A673 (cell line): ENCODE data around the gene TOP2A. TPM values are rescaled to one million over a fixed set of nuclear protein-coding genes. Genes with fewer than 3 reads are reported as not detected.

Experiments
- BruUV-seq: library from RNA; stranded (reverse); fragments of 400-500 nt; replicated peaks from 2 replicates; lab custom pipeline; 2021; lab: Mats Ljungman, UMichigan
- CTCF ChIA-PET: fragments of 300-600 bp; sonication (Branson Sonifier 250); formaldehyde crosslinking; loops from one replicate; lab custom pipeline; 2022; ENCODE audit warnings: antibody characterized with exemption; lab: Charles Lee
- POLR2A ChIA-PET: fragments of 300-600 bp; sonication (Branson Sonifier 250); formaldehyde crosslinking; loops from one replicate; lab custom pipeline; 2022; ENCODE audit warnings: antibody characterized with exemption; ENCODE audit not compliant: low non-redundant PET; lab: Charles Lee
- DNase-seq: peaks from one replicate; pipeline ENCODE4 v3.0.0-alpha.2; 2015; ENCODE audit warnings: low spot score
- H3K27ac ChIP-seq: fragments of 200-600 bp; sonication (generic); 2 replicates; pipeline ENCODE4 v1.5.1; 2016; ENCODE audit warnings: mixed run types, low read depth, mild to moderate bottlenecking, mixed read lengths, antibody characterized with exemption, low read length; ENCODE audit not compliant: poor library complexity, severe bottlenecking
- H3K27me3 ChIP-seq: fragments of 200-600 bp; sonication (generic); replicated peaks from 2 replicates; pipeline ENCODE4 v1.6.1; 2017; ENCODE audit warnings: mixed run types, low read depth, mild to moderate bottlenecking, mixed read lengths, antibody characterized with exemption, low read length; ENCODE audit not compliant: insufficient read depth, poor library complexity
- H3K36me3 ChIP-seq: fragments of 200-600 bp; sonication (generic); 2 replicates; pipeline ENCODE4 v1.6.1; 2016; ENCODE audit warnings: mixed run types, mild to moderate bottlenecking, mixed read lengths, antibody characterized with exemption, low read length; ENCODE audit not compliant: insufficient read depth, poor library complexity, severe bottlenecking
- H3K4me1 ChIP-seq: fragments of 200-600 bp; sonication (generic); 2 replicates; pipeline ENCODE4 v1.6.1; 2017; ENCODE audit warnings: mixed run types, mild to moderate bottlenecking, mixed read lengths, antibody characterized with exemption, low read length; ENCODE audit not compliant: insufficient read depth, poor library complexity, severe bottlenecking
- H3K4me3 ChIP-seq: fragments of 200-600 bp; sonication (generic); 2 replicates; pipeline ENCODE4 v1.5.1; 2016; ENCODE audit warnings: low read depth, mixed run types, mild to moderate bottlenecking, mixed read lengths, low read length; ENCODE audit not compliant: poor library complexity, severe bottlenecking
- H3K9me3 ChIP-seq: fragments of 200-600 bp; sonication (generic); 2 replicates; pipeline ENCODE4 v1.6.1; 2016; ENCODE audit warnings: mixed run types, low read depth, mild to moderate bottlenecking, mixed read lengths, antibody characterized with exemption, low read length; ENCODE audit not compliant: poor library complexity, severe bottlenecking
- CTCF ChIP-seq: fragments of 300-800, 200-600 bp; sonication (generic); conservative IDR thresholded peaks from 2 replicates; pipeline ENCODE4 v1.5.1; 2017; ENCODE audit warnings: low read depth, mild to moderate bottlenecking, antibody characterized with exemption, low read length, moderate library complexity, mixed read lengths
- EZH2 ChIP-seq: fragments of 200-600 bp; sonication (generic); IDR thresholded peaks from 2 replicates; pipeline ENCODE4 v1.6.1; 2017; ENCODE audit warnings: borderline replicate concordance, low read depth, mild to moderate bottlenecking, mixed read lengths, antibody characterized with exemption, low read length; ENCODE audit not compliant: poor library complexity, severe bottlenecking
- intact Hi-C: fragments of 100-400 bp; cut with micrococcal nuclease; formaldehyde crosslinking; loops from one replicate; pipeline ENCODE4 v1.10.0; 2022; ENCODE audit not compliant: unreplicated experiment
- total RNA-seq: library from RNA; stranded (reverse); gene quantifications from 2 replicates; pipeline ENCODE4 v1.2.3, GENCODE V29; 2021

The TOP2A gene
- total RNA-seq, 1 experiment from 2014 or later: 188 TPM

GRCh38 chr17:40462343-40463121 lies 44.8 kb upstream of the TOP2A start:
- no peak for DNase-seq
- ChIA-PET POLR2A (no interaction called here), CTCF (no interaction called here)
- Histone ChIP-seq H3K27ac (no peak overlapping the region), H3K4me3 (no peak overlapping the region), H3K4me1 (peaks cover 5% of the 10 kb centered on the region), H3K27me3 (no peaks in the 10 kb centered on the region), H3K36me3 (no peaks in the 10 kb centered on the region), H3K9me3 (no peaks in the 10 kb centered on the region)
- no TSS peak for BruUV-seq
- TF ChIP-seq EZH2 (no peak), CTCF (no peak)
- intact Hi-C loops: no loop called here

- DNase-seq: no peak
- TF ChIP-seq CTCF (no peak), EZH2 (no peak)
- no peaks in the 10 kb centered on the region for H3K36me3 ChIP-seq
- CTCF ChIA-PET: no interaction called here
- H3K4me3 ChIP-seq: no peak overlapping the region
- no peaks in the 10 kb centered on the region for H3K9me3 ChIP-seq
- H3K27ac ChIP-seq: no peak overlapping the region
- H3K4me1 ChIP-seq: peaks cover 5% of the 10 kb centered on the region
- POLR2A ChIA-PET: no interaction called here
- intact Hi-C loops: no loop called here
- no TSS peak for BruUV-seq
- no peaks in the 10 kb centered on the region for H3K27me3 ChIP-seq
Measured at GRCh38 chr17:40461732-40462342, 44.1 kb upstream of the TOP2A start.

GRCh38 chr17:40460968-40461731 lies 43.5 kb upstream of the TOP2A start:
- CTCF ChIA-PET: no interaction called here

More at GRCh38 chr17:40460968-40461731, 43.5 kb upstream of the TOP2A start:
- Histone ChIP-seq H3K36me3 (no peaks in the 10 kb centered on the region), H3K9me3 (no peaks in the 10 kb centered on the region), H3K27me3 (no peaks in the 10 kb centered on the region), H3K4me3 (no peak overlapping the region), H3K27ac (no peak overlapping the region), H3K4me1 (peaks cover 5% of the 10 kb centered on the region)
- DNase-seq: no peak
- POLR2A ChIA-PET: no interaction called here
- intact Hi-C loops: no loop called here
- TF ChIP-seq CTCF (no peak), EZH2 (no peak)
- BruUV-seq: no TSS peak
